Upper lobe of right lung (tissue), 1 donor: ENCODE data around the gene EMILIN3. TPM values are rescaled to one million over a fixed set of nuclear protein-coding genes. Genes with fewer than 3 reads are reported as not detected.

ENCODE experiments used
- ATAC-seq: fragments of 200-7000 bp; cut with Tn5 transposase; one replicate; pipeline ENCODE4 v1.9.1; 2020; ENCODE audit warnings: mild to moderate bottlenecking, moderate library complexity
- DNase-seq: peaks from one replicate; pipeline ENCODE4 v3.0.0-alpha.2; 2020
- H3K27ac ChIP-seq: fragments of 200-600 bp; one replicate; pipeline ENCODE4 v1.8.0; 2022
- H3K27me3 ChIP-seq: fragments of 200-600 bp; one replicate; pipeline ENCODE4 v1.8.0; 2022; ENCODE audit warnings: mild to moderate bottlenecking
- H3K36me3 ChIP-seq: fragments of 200-600 bp; one replicate; pipeline ENCODE4 v1.8.0; 2022
- H3K4me1 ChIP-seq: fragments of 200-600 bp; one replicate; pipeline ENCODE4 v1.8.0; 2022
- H3K4me3 ChIP-seq: fragments of 200-600 bp; one replicate; pipeline ENCODE4 v1.8.0; 2022; ENCODE audit warnings: mild to moderate bottlenecking
- H3K9me3 ChIP-seq: fragments of 200-600 bp; one replicate; pipeline ENCODE4 v1.8.0; 2022
- CTCF ChIP-seq: fragments of 200-600 bp; IDR thresholded peaks from one replicate; pipeline ENCODE4 v1.8.0; 2022; ENCODE audit warnings: antibody characterized with exemption
- intact Hi-C: fragments of 100-400 bp; cut with DNase I; formaldehyde crosslinking; loops from one replicate; pipeline ENCODE4 v1.11.0; 2022
- total RNA-seq: library from RNA; stranded (reverse); fragmentation: NEBNext Ultra II Directional; extraction: Animal tissue kit (Norgen Biotek cat#: 25700); gene quantifications from one replicate; pipeline ENCODE4 v1.2.1, GENCODE V29; 2021
- donor health status: DM: no; HTN: yes; CAD: no; lungs with severe emphysema.

EMILIN3 gene
- total RNA-seq, 1 donor from 2014 or later, result not detected

DNA sequence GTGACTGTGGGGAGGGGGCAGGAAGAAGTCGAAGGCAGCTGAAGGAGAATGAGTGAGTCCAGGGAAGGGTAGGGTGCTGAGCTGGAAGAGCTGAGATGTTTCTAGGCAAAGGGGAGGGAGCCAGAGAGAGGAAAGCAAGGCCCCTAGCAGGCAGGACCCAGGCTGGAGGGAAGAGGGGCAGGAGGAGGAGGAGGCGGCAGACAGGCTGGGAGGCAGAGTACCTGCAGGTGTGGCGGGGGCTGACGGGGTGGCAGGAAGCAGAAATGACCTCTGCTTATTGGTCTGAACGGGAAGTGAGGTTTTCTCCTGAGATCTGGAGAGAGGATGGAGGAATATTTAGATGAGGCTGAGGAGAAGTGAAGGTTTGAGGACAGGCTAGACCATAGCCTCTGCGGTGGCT is 10.7 kb upstream of the EMILIN3 start:
- H3K4me1 ChIP-seq, result no peaks in the 10 kb centered on the region
- DNase-seq (no peak), ATAC-seq (no peak)
- no peak overlapping the region for H3K4me3 ChIP-seq
- H3K27ac ChIP-seq, result no peak overlapping the region
- no peaks in the 10 kb centered on the region for H3K36me3 ChIP-seq
- intact Hi-C loops, result no loop called here
- H3K27me3 ChIP-seq, result peaks cover 11% of the 10 kb centered on the region
- no peaks in the 10 kb centered on the region for H3K9me3 ChIP-seq
- TF ChIP-seq CTCF, result no peak

DNA sequence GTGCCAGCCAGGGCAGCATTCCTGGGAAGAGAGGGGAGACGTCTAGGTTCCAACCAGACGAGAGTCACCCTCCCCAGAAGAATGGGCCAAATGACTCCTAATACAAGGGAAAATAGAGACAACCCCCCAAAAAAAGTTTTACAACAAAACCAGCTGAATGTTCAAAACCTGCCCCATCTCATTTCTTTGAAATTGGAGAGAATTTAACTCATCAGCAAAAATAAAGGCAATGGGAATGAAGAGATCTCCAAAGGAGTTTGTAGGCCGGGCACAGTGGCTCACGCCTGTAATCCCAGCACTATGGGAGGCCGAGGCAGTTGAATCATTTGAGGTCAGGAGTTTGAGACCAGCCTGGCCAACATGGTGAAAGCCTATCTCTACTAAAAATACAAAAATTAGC is 9.7 kb upstream of the EMILIN3 start:
- peaks cover 11% of the 10 kb centered on the region for H3K27me3 ChIP-seq
- ATAC-seq (no peak), DNase-seq (no peak)
- no peaks in the 10 kb centered on the region for H3K9me3 ChIP-seq
- no peaks in the 10 kb centered on the region for H3K4me1 ChIP-seq
- no peak for TF ChIP-seq CTCF
- no peak overlapping the region for H3K27ac ChIP-seq
- no peaks in the 10 kb centered on the region for H3K36me3 ChIP-seq
- no peak overlapping the region for H3K4me3 ChIP-seq
- intact Hi-C loops, result no loop called here

- peaks cover 11% of the 10 kb centered on the region for H3K27me3 ChIP-seq
- H3K9me3 ChIP-seq, result no peaks in the 10 kb centered on the region
- no peak for TF ChIP-seq CTCF
- no peaks in the 10 kb centered on the region for H3K4me1 ChIP-seq
- DNase-seq, result no peak
- H3K36me3 ChIP-seq, result no peaks in the 10 kb centered on the region
- H3K27ac ChIP-seq, result no peak overlapping the region
- intact Hi-C loops, result no loop called here
- no peak overlapping the region for H3K4me3 ChIP-seq
- no peak for ATAC-seq
These were observed 9.2 kb upstream of the EMILIN3 start for GRCh38 chr20:41375846-41376245.

GRCh38 chr20:41373931-41374920 is 7.6 kb upstream of the EMILIN3 start:
- TF ChIP-seq CTCF, result no peak
- Histone ChIP-seq H3K4me1 (no peaks in the 10 kb centered on the region), H3K4me3 (no peak overlapping the region), H3K36me3 (no peaks in the 10 kb centered on the region), H3K27ac (no peak overlapping the region), H3K9me3 (no peaks in the 10 kb centered on the region), H3K27me3 (peaks cover 11% of the 10 kb centered on the region)
- DNase-seq (no peak), ATAC-seq (no peak)
- intact Hi-C loops, result no loop called here

- no peak overlapping the region for H3K4me3 ChIP-seq
- intact Hi-C loops, result no loop called here
- ATAC-seq (no peak), DNase-seq (no peak)
- H3K27me3 ChIP-seq, result peaks cover 17% of the 10 kb centered on the region
- no peaks in the 10 kb centered on the region for H3K36me3 ChIP-seq
- H3K9me3 ChIP-seq, result no peaks in the 10 kb centered on the region
- no peak for TF ChIP-seq CTCF
- no peaks in the 10 kb centered on the region for H3K4me1 ChIP-seq
- no peak overlapping the region for H3K27ac ChIP-seq
These were observed 6.7 kb upstream of the EMILIN3 start for GRCh38 chr20:41373251-41373783.
